HepG2 (cell line): ENCODE measurements around the gene RXFP3. TPM values are rescaled to one million over a fixed set of nuclear protein-coding genes. Genes with fewer than 3 reads are reported as not detected.

Source experiments
- ATAC-seq: fragments of 200-7000 bp; cut with Tn5 transposase; 3 replicates; pipeline ENCODE4 v1.9.1; 2020; ENCODE audit warnings: mild to moderate bottlenecking, moderate library complexity
- BruUV-seq: library from RNA; stranded (reverse); fragments of 400-500 nt; replicated peaks from 2 replicates; lab custom pipeline; 2021; lab: Mats Ljungman, UMichigan
- CTCF ChIA-PET: fragments of 300-600 bp; formaldehyde crosslinking; extraction: SDS; loops from one replicate; lab custom pipeline; 2021; ENCODE audit warnings: low total read pairs, inconsistent platforms, low intra/inter-chr PET ratio; lab: Yijun Ruan, JAX
- POLR2A ChIA-PET: fragments of 350-600 bp; sonication (Branson Sonifier 250); formaldehyde crosslinking; loops from one replicate; lab custom pipeline; 2020; ENCODE audit warnings: antibody characterized with exemption, inconsistent platforms; lab: Yijun Ruan, JAX
- DNase-seq: peaks from one replicate; pipeline ENCODE4 v3.0.0-alpha.2; 2015; ENCODE audit warnings: low spot score
- FAIRE-seq: peaks from 3 replicates; lab custom pipeline; 2011; peaks lifted over from hg19 to GRCh38; lab: Jason Lieb, UNC
- H2AFZ ChIP-seq: one replicate; pipeline ENCODE4 v1.6.1; 2011; ENCODE audit warnings: low read length, inconsistent platforms
- H3K27ac ChIP-seq: fragments of 300-600 bp; 3 replicates; pipeline ENCODE4 v1.8.0; 2011; ENCODE audit warnings: mixed run types, mild to moderate bottlenecking, mixed read lengths, low read length, inconsistent platforms; ENCODE audit not compliant: insufficient read depth; ENCODE audit errors: extremely low read length
- H3K27me3 ChIP-seq, 2 experiments: fragments of 200-600 bp in 1 of 2; 2 replicates in 1 of 2; 3 replicates in 1 of 2; pipeline versions ENCODE4 v1.6.0 to v1.8.0; 2011; ENCODE audit warnings: low read length in 2 of 2, mild to moderate bottlenecking in 2 of 2, moderate library complexity in 2 of 2, inconsistent platforms in 1 of 2; ENCODE audit not compliant: insufficient read depth in 2 of 2, control insufficient read depth in 1 of 2
- H3K36me3 ChIP-seq, 2 experiments: fragments of 200-600 bp in 1 of 2; replicated peaks in 1 of 2; 2 replicates in 1 of 2; 3 replicates in 1 of 2; pipeline versions ENCODE4 v1.5.1 to v1.8.0; 2011; ENCODE audit warnings: low read length in 2 of 2, inconsistent platforms in 1 of 2; ENCODE audit not compliant: insufficient read depth in 2 of 2, control insufficient read depth in 1 of 2
- H3K4me1 ChIP-seq: 2 replicates; pipeline ENCODE4 v1.5.1; 2012; ENCODE audit warnings: low read length, inconsistent platforms; ENCODE audit not compliant: insufficient read depth
- H3K4me2 ChIP-seq: 2 replicates; pipeline ENCODE4 v1.6.0; 2011; ENCODE audit warnings: low read depth, low read length, inconsistent platforms
- H3K4me3 ChIP-seq, 3 experiments: fragments of 200-600 bp in 1 of 3; sonication (generic), shearing (Covaris generic) in 1 of 3; replicated peaks in 1 of 3; 2 replicates each; pipeline ENCODE4 v1.5.1; 2011 to 2016; ENCODE audit warnings: low read length in 3 of 3, inconsistent platforms in 2 of 3, low read depth in 2 of 3, mild to moderate bottlenecking in 2 of 3, control low read depth in 1 of 3, mixed read lengths in 1 of 3; ENCODE audit not compliant: insufficient read depth in 1 of 3
- H3K79me2 ChIP-seq: one replicate; pipeline ENCODE4 v1.6.1; 2011; ENCODE audit warnings: low read length, inconsistent platforms; ENCODE audit not compliant: insufficient read depth
- H3K9ac ChIP-seq: 2 replicates; pipeline ENCODE4 v1.6.0; 2011; ENCODE audit warnings: mild to moderate bottlenecking, low read depth, low read length, inconsistent platforms; ENCODE audit not compliant: insufficient read depth
- H3K9me3 ChIP-seq: 2 replicates; pipeline ENCODE4 v1.5.1; 2012; ENCODE audit warnings: mild to moderate bottlenecking, low read length
- H4K20me1 ChIP-seq: 2 replicates; pipeline ENCODE4 v1.6.0; 2011; ENCODE audit warnings: inconsistent platforms, mild to moderate bottlenecking, low read length, moderate library complexity; ENCODE audit not compliant: insufficient read depth
- ARNT ChIP-seq: fragments of 450-650 bp; IDR thresholded peaks from 2 replicates; pipeline ENCODE4 v1.6.1; 2017
- ATF6 ChIP-seq: sonication (generic); formaldehyde crosslinking; conservative IDR thresholded peaks from 2 replicates; pipeline ENCODE4 v1.4.0; 2020; ENCODE audit warnings: missing genetic modification reagents
- BCL3 ChIP-seq: sonication (generic); formaldehyde crosslinking; IDR thresholded peaks from 2 replicates; pipeline ENCODE4 v1.5.1; 2020; ENCODE audit warnings: mild to moderate bottlenecking, missing genetic modification reagents, moderate library complexity
- HBP1 ChIP-seq: IDR thresholded peaks from 2 replicates; pipeline ENCODE4 v1.6.1; 2016; ENCODE audit warnings: low read depth, control low read depth
- HDAC2 ChIP-seq: sonication (generic); formaldehyde crosslinking; IDR thresholded peaks from 2 replicates; pipeline ENCODE4 v1.4.0; 2020; ENCODE audit warnings: missing genetic modification reagents
- HIC2 ChIP-seq: sonication (generic); formaldehyde crosslinking; IDR thresholded peaks from 2 replicates; pipeline ENCODE4 v1.9.0; 2022; ENCODE audit warnings: low read depth, missing genetic modification reagents
- MYNN ChIP-seq: sonication (generic); formaldehyde crosslinking; IDR thresholded peaks from 2 replicates; pipeline ENCODE4 v1.4.0; 2020; ENCODE audit warnings: mild to moderate bottlenecking, low read depth, missing genetic modification reagents
- NR3C1 ChIP-seq: sonication (generic); formaldehyde crosslinking; IDR thresholded peaks from 2 replicates; pipeline ENCODE4 v1.4.0; 2020; ENCODE audit warnings: missing genetic modification reagents
- THAP8 ChIP-seq: sonication (generic); formaldehyde crosslinking; IDR thresholded peaks from 2 replicates; pipeline ENCODE4 v1.5.1; 2020; ENCODE audit warnings: missing genetic modification reagents, mild to moderate bottlenecking, borderline replicate concordance
- ZBTB43 ChIP-seq: sonication (generic); formaldehyde crosslinking; conservative IDR thresholded peaks from 2 replicates; pipeline ENCODE4 v1.4.0; 2020; ENCODE audit warnings: missing genetic modification reagents
- ZBTB8A ChIP-seq: sonication (generic); formaldehyde crosslinking; IDR thresholded peaks from 2 replicates; pipeline ENCODE4 v1.4.0; 2020; ENCODE audit warnings: mild to moderate bottlenecking, low read depth, missing genetic modification reagents, borderline replicate concordance
- ZFP36L1 ChIP-seq: sonication (generic); formaldehyde crosslinking; IDR thresholded peaks from 2 replicates; pipeline ENCODE4 v1.8.0; 2022; ENCODE audit warnings: mild to moderate bottlenecking, missing genetic modification reagents, moderate library complexity
- ZNF496 ChIP-seq: sonication (generic); formaldehyde crosslinking; IDR thresholded peaks from 2 replicates; pipeline ENCODE4 v1.8.1; 2023; ENCODE audit warnings: mild to moderate bottlenecking, moderate library complexity, missing genetic modification reagents; ENCODE audit not compliant: insufficient replicate concordance
- WGBS: methylation state at CpG from one replicate; pipeline ENCODE4 v1.1.6; 2017; ENCODE audit warnings: low lambda C conversion rate; 5-methylcytosine and 5-hydroxymethylcytosine counted together
- in situ Hi-C: cut with HindIII; loops from 2 replicates; pipeline ENCODE4 v1.10.0; 2017; ENCODE audit warnings: low pct_unique_long_range_greater_than_20kb; ENCODE audit not compliant: extremely low pct_ligation_motif_present
- intact Hi-C: fragments of 100-400 bp; cut with micrococcal nuclease; formaldehyde crosslinking; loops from one replicate; pipeline ENCODE4 v1.10.0; 2022; ENCODE audit not compliant: unreplicated experiment
- polyA plus RNA-seq, 8 experiments: library from polyadenylated mRNA; depleted of rRNA in 3 of 8; stranded (reverse) in 7 of 8; unstranded in 1 of 8; fragments of >200 nt; fragmentation: Illumina TruSeq in 4 of 8; extraction: Trizol in 4 of 8; gene quantifications; 2 replicates each; pipeline versions ENCODE4 v1.2.1 to v1.2.3, GENCODE V29; 2011 to 2016; ENCODE audit warnings: low read depth in 4 of 8, missing spikeins in 1 of 8, mixed read lengths in 1 of 8; ENCODE audit not compliant: insufficient read depth in 1 of 8
- total RNA-seq, 5 experiments: library from RNA; depleted of rRNA; stranded (reverse); fragments of >200 nt; fragmentation: Illumina TruSeq; extraction: Trizol; gene quantifications; 2 replicates each; pipeline ENCODE4 v1.2.3, GENCODE V29; 2016; ENCODE audit warnings: low read depth in 1 of 5

The RXFP3 gene
- total and polyA plus RNA-seq, 2 of the 13 experiments (the other 11 are each of a cell fraction or from before 2014, with no cell fraction given) = not detected

- no peak for TF ChIP-seq ATF6 (CRISPR knock-in tag)
Observed at GRCh38 chr5:33975852-33976251, 39.7 kb downstream of the RXFP3 start (continued).

GRCh38 chr5:33976307-33976706 is 40.1 kb downstream of the RXFP3 start:
- H3K9me3 ChIP-seq = no peaks in the 10 kb centered on the region
- H3K4me1 ChIP-seq = no peaks in the 10 kb centered on the region; the same call in 1 of the 2 replicates
- DNase-seq (no peak), ATAC-seq (no peak), FAIRE-seq (no peak)
- H3K4me2 ChIP-seq = no peak overlapping the region
- CTCF ChIA-PET = no interaction called here
- no peak overlapping the region for H3K4me3 ChIP-seq
- intact Hi-C loops (no loop called here), in situ Hi-C loops (loop anchor here (25.0 kb wide), 1 partner anchor 486 kb away; no protein-coding TSS in a partner anchor)
- no peaks in the 10 kb centered on the region for H3K36me3 ChIP-seq
- no peaks in the 10 kb centered on the region for H4K20me1 ChIP-seq
- WGBS = 48% methylated on average over 1 of the region's 1 CpG
- no peaks in the 10 kb centered on the region; a peak in 1 of 5 replicates for H3K27me3 ChIP-seq
- POLR2A ChIA-PET = no interaction called here
- BruUV-seq = no TSS peak
- H2AFZ ChIP-seq = no peak overlapping the region
- H3K9ac ChIP-seq = no peak overlapping the region
- no peak overlapping the region for H3K27ac ChIP-seq
- no peaks in the 10 kb centered on the region for H3K79me2 ChIP-seq
- TF ChIP-seq ZBTB8A (CRISPR knock-in tag) (no peak), MYNN (CRISPR knock-in tag) (no peak), ZBTB43 (no peak), ARNT (no peak), HBP1 (CRISPR knock-in tag) (no peak), HIC2 (CRISPR knock-in tag) (no peak), HDAC2 (CRISPR knock-in tag) (no peak), NR3C1 (no peak), BCL3 (CRISPR knock-in tag) (no peak), THAP8 (CRISPR knock-in tag) (no peak), ZNF496 (no peak), ZFP36L1 (CRISPR knock-in tag) (no peak)
